Keratinocyte (primary cell): ENCODE data around the gene PIGU. TPM values are rescaled to one million over a fixed set of nuclear protein-coding genes. Genes with fewer than 3 reads are reported as not detected.

Experiments
- DNase-seq: peaks from one replicate; pipeline ENCODE4 v3.0.0-alpha.2; 2011; ENCODE audit warnings: low read depth, missing footprints, low spot score
- FAIRE-seq: peaks from 2 replicates; lab custom pipeline; 2011; peaks lifted over from hg19 to GRCh38; lab: Jason Lieb, UNC
- H2AFZ ChIP-seq: 2 replicates; pipeline ENCODE4 v1.6.0; 2012; ENCODE audit warnings: low read length, control low read depth, inconsistent platforms; ENCODE audit not compliant: control insufficient read depth
- H3K27ac ChIP-seq: 2 replicates; pipeline ENCODE4 v1.5.1; 2011; ENCODE audit warnings: low read length; ENCODE audit not compliant: control insufficient read depth, insufficient read depth
- H3K27me3 ChIP-seq: 3 replicates; pipeline ENCODE4 v1.6.0; 2011; ENCODE audit warnings: low read length; ENCODE audit not compliant: control insufficient read depth, insufficient read depth; ENCODE audit errors: extremely low read depth
- H3K36me3 ChIP-seq, 2 experiments: 2 replicates in 1 of 2; 3 replicates in 1 of 2; pipeline ENCODE4 v1.5.1; 2011; ENCODE audit warnings: low read length in 2 of 2, mild to moderate bottlenecking in 1 of 2; ENCODE audit not compliant: control insufficient read depth in 2 of 2, insufficient read depth in 2 of 2; ENCODE audit errors: extremely low read depth in 1 of 2
- H3K4me1 ChIP-seq: 3 replicates; pipeline ENCODE4 v1.5.1; 2011; ENCODE audit warnings: low read length; ENCODE audit not compliant: control insufficient read depth, insufficient read depth; ENCODE audit errors: extremely low read depth
- H3K4me2 ChIP-seq: 3 replicates; pipeline ENCODE4 v1.6.0; 2011; ENCODE audit warnings: low read depth, low read length; ENCODE audit not compliant: control insufficient read depth, insufficient read depth; ENCODE audit errors: extremely low read depth
- H3K4me3 ChIP-seq, 3 experiments: fragments of 200-600 bp in 1 of 3; sonication (generic) in 1 of 3; 2 replicates in 2 of 3; 3 replicates in 1 of 3; pipeline ENCODE4 v1.5.1; 2011 to 2016; ENCODE audit warnings: low read length in 3 of 3, mild to moderate bottlenecking in 3 of 3, control low read depth in 2 of 3, inconsistent platforms in 1 of 3, low read depth in 1 of 3, mixed read lengths in 1 of 3, mixed run types in 1 of 3, moderate library complexity in 1 of 3; ENCODE audit not compliant: control insufficient read depth in 2 of 3, insufficient read depth in 2 of 3; ENCODE audit errors: extremely low read depth in 1 of 3
- H3K79me2 ChIP-seq: 2 replicates; pipeline ENCODE4 v1.6.0; 2012; ENCODE audit warnings: low read length; ENCODE audit not compliant: control insufficient read depth, insufficient read depth
- H3K9ac ChIP-seq: 3 replicates; pipeline ENCODE4 v1.6.0; 2011; ENCODE audit warnings: low read length; ENCODE audit not compliant: control insufficient read depth, insufficient read depth; ENCODE audit errors: extremely low read depth
- H3K9me1 ChIP-seq: 3 replicates; pipeline ENCODE4 v1.6.0; 2011; ENCODE audit warnings: low read length; ENCODE audit not compliant: control insufficient read depth, insufficient read depth; ENCODE audit errors: extremely low read depth
- H3K9me3 ChIP-seq: 2 replicates; pipeline ENCODE4 v1.5.1; 2012; ENCODE audit warnings: low read depth, low read length; ENCODE audit not compliant: control insufficient read depth
- H4K20me1 ChIP-seq: 3 replicates; pipeline ENCODE4 v1.6.0; 2011; ENCODE audit warnings: low read length; ENCODE audit not compliant: control insufficient read depth, insufficient read depth; ENCODE audit errors: extremely low read depth
- CTCF ChIP-seq, 3 experiments: IDR thresholded peaks in 1 of 3; conservative IDR thresholded peaks in 1 of 3; optimal IDR thresholded peaks in 1 of 3; 2 replicates in 2 of 3; 3 replicates in 1 of 3; pipeline versions ENCODE3 to v1.5.1; 2011; ENCODE audit warnings: low read length in 3 of 3, mild to moderate bottlenecking in 3 of 3, moderate library complexity in 2 of 3, control low read depth in 1 of 3, inconsistent platforms in 1 of 3; ENCODE audit not compliant: insufficient read depth in 2 of 3; ENCODE audit errors: extremely low read depth in 1 of 3
- EZH2 ChIP-seq: IDR thresholded peaks from one replicate; pipeline ENCODE4 v1.6.1; 2012; ENCODE audit warnings: inconsistent platforms, mild to moderate bottlenecking, low read length, moderate library complexity
- dilution Hi-C: fragments of 300-500 bp; cut with MboI; formaldehyde crosslinking; loops from one replicate; pipeline ENCODE4 v1.7.0; 2020; ENCODE audit warnings: low sequenced_read_pairs; ENCODE audit not compliant: extremely low pct_ligation_motif_present
- polyA plus RNA-seq, 5 experiments: library from polyadenylated mRNA; depleted of rRNA in 3 of 5; stranded (reverse) in 3 of 5; stranded (forward) in 1 of 5; unstranded in 1 of 5; fragments of >200 nt; gene quantifications; 1 replicate in 1 of 5; 2 replicates in 3 of 5; 3 replicates in 1 of 5; pipeline versions ENCODE4 v1.2.1 to v1.2.3, GENCODE V29; 2011 to 2012; ENCODE audit warnings: missing spikeins in 2 of 5, low read depth in 1 of 5, low replicate concordance in 1 of 5

The PIGU gene
- polyA plus RNA-seq, 1 donor (not counting 4 experiments of a cell fraction or from before 2014, with no cell fraction given) = 48.0 TPM

DNA sequence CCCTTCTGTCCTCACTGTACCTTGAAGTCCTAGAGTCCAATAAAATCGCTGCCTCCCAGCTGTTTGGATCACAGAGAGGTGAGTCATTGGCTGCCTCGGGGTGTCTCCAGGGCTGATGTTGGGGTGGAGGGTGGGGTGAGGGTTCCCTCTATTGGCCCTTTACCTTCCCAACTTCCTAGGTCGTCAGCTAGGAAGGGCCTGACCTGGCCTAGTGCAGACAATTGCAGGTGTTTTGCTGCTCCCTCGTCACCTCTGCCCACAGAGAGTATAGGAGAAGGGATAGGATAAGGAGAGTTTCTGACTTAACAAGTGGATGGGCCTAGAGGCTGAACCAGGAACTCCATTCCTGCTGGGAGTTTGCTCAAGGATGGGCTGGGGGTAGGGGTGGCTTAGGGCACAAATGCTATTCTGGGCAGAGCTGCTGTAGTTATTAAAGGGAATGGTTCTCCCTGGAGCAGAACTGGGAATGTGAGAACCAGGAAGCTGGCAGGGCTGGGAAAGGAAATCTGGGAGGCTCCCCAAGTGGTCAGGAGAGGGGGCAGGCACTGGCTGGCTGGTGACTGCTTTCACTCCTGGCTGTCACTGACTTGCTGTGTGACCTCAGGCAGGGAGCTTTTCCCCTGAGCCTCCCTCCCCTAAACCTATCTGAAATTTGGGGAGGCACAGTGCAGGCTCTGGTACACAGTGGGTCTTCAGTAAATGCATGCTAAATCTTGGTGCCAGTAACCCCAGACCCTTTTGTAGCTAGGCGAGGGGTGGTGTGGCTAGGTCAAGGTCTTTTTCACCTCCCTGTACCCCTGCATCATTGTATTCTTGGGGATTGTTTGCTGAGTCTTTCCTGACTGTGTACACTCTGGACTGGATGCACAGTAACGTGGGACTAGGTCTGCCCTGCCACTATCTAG lies 28.8 kb upstream of the PIGU start:
- H3K9me1 ChIP-seq = no peaks in the 10 kb centered on the region
- peaks cover 29% of the 10 kb centered on the region for H3K4me1 ChIP-seq
- peak overlapping the region; percentile 85 for H3K4me2 ChIP-seq
- FAIRE-seq (no peak), DNase-seq (no peak)
- no peaks in the 10 kb centered on the region for H3K36me3 ChIP-seq
- dilution Hi-C loops = no loop called here
- no peaks in the 10 kb centered on the region for H3K79me2 ChIP-seq
- peaks cover 4% of the 10 kb centered on the region for H3K27me3 ChIP-seq
- no peaks in the 10 kb centered on the region for H3K9me3 ChIP-seq
- H2AFZ ChIP-seq = no peak overlapping the region
- TF ChIP-seq CTCF (optimal IDR thresholded peaks at IDR 0.05 in 1 of 3, IDR thresholded peaks at IDR 0.05 in 1 of 3, conservative IDR thresholded peaks at IDR 0.05 in 1 of 3; ENCODE audit: extremely low read depth in 1 of 3, insufficient read depth in 2 of 3, low read length in 3 of 3) (peak; percentile 38 to 69 (median 50)), EZH2 (no peak)
- H3K4me3 ChIP-seq = no peak overlapping the region
- no peaks in the 10 kb centered on the region for H4K20me1 ChIP-seq
- H3K9ac ChIP-seq = no peak overlapping the region
- H3K27ac ChIP-seq = no peak overlapping the region

- dilution Hi-C loops = no loop called here
- H3K4me1 ChIP-seq = peaks cover 26% of the 10 kb centered on the region
- no peak for TF ChIP-seq CTCF (optimal IDR thresholded peaks at IDR 0.05 in 1 of 3, IDR thresholded peaks at IDR 0.05 in 1 of 3, conservative IDR thresholded peaks at IDR 0.05 in 1 of 3; ENCODE audit: extremely low read depth in 1 of 3, insufficient read depth in 2 of 3, low read length in 3 of 3)
- TF ChIP-seq EZH2 = no peak
- H3K9me3 ChIP-seq = no peaks in the 10 kb centered on the region
- peaks cover 4% of the 10 kb centered on the region for H3K27me3 ChIP-seq
- H3K36me3 ChIP-seq = no peaks in the 10 kb centered on the region
- no peak overlapping the region for H3K27ac ChIP-seq
- H3K9ac ChIP-seq = peak overlapping the region; percentile 70
- no peak for DNase-seq
- peak overlapping the region; percentile 63 to 75 (median 65) for H3K4me3 ChIP-seq
- peak overlapping the region; percentile 85 for H3K4me2 ChIP-seq
- no peaks in the 10 kb centered on the region for H4K20me1 ChIP-seq
- H3K9me1 ChIP-seq = no peaks in the 10 kb centered on the region
- H2AFZ ChIP-seq = peak overlapping the region; percentile 60
- FAIRE-seq = no peak
- no peaks in the 10 kb centered on the region for H3K79me2 ChIP-seq
These were observed 28.1 kb upstream of the PIGU start for GRCh38 chr20:34705008-34705396.
